GM23248 (cell line): ENCODE data around the gene NOXA1.

Experiments
- EZH2 ChIP-seq: fragments of 200-600 bp; sonication (generic); IDR thresholded peaks from 2 replicates; pipeline ENCODE4 v1.6.1; 2018; ENCODE audit warnings: antibody characterized with exemption, mild to moderate bottlenecking; ENCODE audit not compliant: insufficient read depth, poor library complexity, severe bottlenecking
- EZH2phosphoT487 ChIP-seq: fragments of 200-600 bp; sonication (generic); IDR thresholded peaks from 2 replicates; pipeline ENCODE4 v1.6.1; 2018; ENCODE audit warnings: antibody characterized with exemption, moderate library complexity, mild to moderate bottlenecking, low read depth; ENCODE audit not compliant: insufficient read depth

- TF ChIP-seq EZH2phosphoT487 = no peak
- TF ChIP-seq EZH2 = no peak
These were observed 42.0 kb downstream of the NOXA1 start for GRCh38 chr9:137465000-137465719.
